HepG2 (cell line): ENCODE results near the gene R3HCC1L. TPM values are rescaled to one million over a fixed set of nuclear protein-coding genes. Genes with fewer than 3 reads are reported as not detected.
"Not testable (repeated sequence)": the region's sequence is repeated elsewhere in the genome, so short reads cannot be mapped to it uniquely, and the experiment has no call there.

Experiments
- ATAC-seq: fragments of 200-7000 bp; cut with Tn5 transposase; 3 replicates; pipeline ENCODE4 v1.9.1; 2020; ENCODE audit warnings: mild to moderate bottlenecking, moderate library complexity
- BruUV-seq: library from RNA; stranded (reverse); fragments of 400-500 nt; replicated peaks from 2 replicates; lab custom pipeline; 2021; lab: Mats Ljungman, UMichigan
- CTCF ChIA-PET: fragments of 300-600 bp; formaldehyde crosslinking; extraction: SDS; loops from one replicate; lab custom pipeline; 2021; ENCODE audit warnings: low total read pairs, inconsistent platforms, low intra/inter-chr PET ratio; lab: Yijun Ruan, JAX
- POLR2A ChIA-PET: fragments of 350-600 bp; sonication (Branson Sonifier 250); formaldehyde crosslinking; loops from one replicate; lab custom pipeline; 2020; ENCODE audit warnings: antibody characterized with exemption, inconsistent platforms; lab: Yijun Ruan, JAX
- DNase-seq: peaks from one replicate; pipeline ENCODE4 v3.0.0-alpha.2; 2015; ENCODE audit warnings: low spot score
- FAIRE-seq: peaks from 3 replicates; lab custom pipeline; 2011; peaks lifted over from hg19 to GRCh38; lab: Jason Lieb, UNC
- H2AFZ ChIP-seq: one replicate; pipeline ENCODE4 v1.6.1; 2011; ENCODE audit warnings: low read length, inconsistent platforms
- H3K27ac ChIP-seq: fragments of 300-600 bp; 3 replicates; pipeline ENCODE4 v1.8.0; 2011; ENCODE audit warnings: mixed run types, mild to moderate bottlenecking, mixed read lengths, low read length, inconsistent platforms; ENCODE audit not compliant: insufficient read depth; ENCODE audit errors: extremely low read length
- H3K27me3 ChIP-seq, 2 experiments: fragments of 200-600 bp in 1 of 2; 2 replicates in 1 of 2; 3 replicates in 1 of 2; pipeline versions ENCODE4 v1.6.0 to v1.8.0; 2011; ENCODE audit warnings: low read length in 2 of 2, mild to moderate bottlenecking in 2 of 2, moderate library complexity in 2 of 2, inconsistent platforms in 1 of 2; ENCODE audit not compliant: insufficient read depth in 2 of 2, control insufficient read depth in 1 of 2
- H3K36me3 ChIP-seq, 2 experiments: fragments of 200-600 bp in 1 of 2; replicated peaks in 1 of 2; 2 replicates in 1 of 2; 3 replicates in 1 of 2; pipeline versions ENCODE4 v1.5.1 to v1.8.0; 2011; ENCODE audit warnings: low read length in 2 of 2, inconsistent platforms in 1 of 2; ENCODE audit not compliant: insufficient read depth in 2 of 2, control insufficient read depth in 1 of 2
- H3K4me1 ChIP-seq: 2 replicates; pipeline ENCODE4 v1.5.1; 2012; ENCODE audit warnings: low read length, inconsistent platforms; ENCODE audit not compliant: insufficient read depth
- H3K4me2 ChIP-seq: 2 replicates; pipeline ENCODE4 v1.6.0; 2011; ENCODE audit warnings: low read depth, low read length, inconsistent platforms
- H3K4me3 ChIP-seq, 3 experiments: fragments of 200-600 bp in 1 of 3; sonication (generic), shearing (Covaris generic) in 1 of 3; replicated peaks in 1 of 3; 2 replicates each; pipeline ENCODE4 v1.5.1; 2011 to 2016; ENCODE audit warnings: low read length in 3 of 3, inconsistent platforms in 2 of 3, low read depth in 2 of 3, mild to moderate bottlenecking in 2 of 3, control low read depth in 1 of 3, mixed read lengths in 1 of 3; ENCODE audit not compliant: insufficient read depth in 1 of 3
- H3K79me2 ChIP-seq: one replicate; pipeline ENCODE4 v1.6.1; 2011; ENCODE audit warnings: low read length, inconsistent platforms; ENCODE audit not compliant: insufficient read depth
- H3K9ac ChIP-seq: 2 replicates; pipeline ENCODE4 v1.6.0; 2011; ENCODE audit warnings: mild to moderate bottlenecking, low read depth, low read length, inconsistent platforms; ENCODE audit not compliant: insufficient read depth
- H3K9me3 ChIP-seq: 2 replicates; pipeline ENCODE4 v1.5.1; 2012; ENCODE audit warnings: mild to moderate bottlenecking, low read length
- H4K20me1 ChIP-seq: 2 replicates; pipeline ENCODE4 v1.6.0; 2011; ENCODE audit warnings: inconsistent platforms, mild to moderate bottlenecking, low read length, moderate library complexity; ENCODE audit not compliant: insufficient read depth
- ADNP ChIP-seq: sonication (generic); formaldehyde crosslinking; IDR thresholded peaks from 2 replicates; pipeline ENCODE4 v1.4.0; 2020; ENCODE audit warnings: missing genetic modification reagents
- ISL2 ChIP-seq: sonication (generic); formaldehyde crosslinking; IDR thresholded peaks from 2 replicates; pipeline ENCODE4 v1.5.0; 2020; ENCODE audit warnings: missing genetic modification reagents
- MIER2 ChIP-seq: IDR thresholded peaks from 2 replicates; pipeline ENCODE4 v1.6.1; 2016; ENCODE audit warnings: missing biosample characterization, missing genetic modification reagents
- SP2 ChIP-seq: sonication (generic); formaldehyde crosslinking; IDR thresholded peaks from 2 replicates; pipeline ENCODE4 v1.5.1; 2020; ENCODE audit warnings: mild to moderate bottlenecking, missing genetic modification reagents
- ZBTB38 ChIP-seq: sonication (generic); formaldehyde crosslinking; IDR thresholded peaks from 2 replicates; pipeline ENCODE4 v1.5.1; 2020; ENCODE audit warnings: mild to moderate bottlenecking, missing genetic modification reagents
- ZC3H4 ChIP-seq: sonication (generic); formaldehyde crosslinking; IDR thresholded peaks from 2 replicates; pipeline ENCODE4 v1.4.0; 2020; ENCODE audit warnings: missing genetic modification reagents, borderline replicate concordance
- ZNF629 ChIP-seq: sonication (generic); formaldehyde crosslinking; conservative IDR thresholded peaks from 2 replicates; pipeline ENCODE4 v1.5.0; 2020; ENCODE audit warnings: missing genetic modification reagents
- ZNF652 ChIP-seq: IDR thresholded peaks from 2 replicates; pipeline ENCODE4 v1.6.1; 2016; ENCODE audit warnings: low read depth, borderline replicate concordance
- ZNF773 ChIP-seq: sonication (generic); formaldehyde crosslinking; IDR thresholded peaks from 2 replicates; pipeline ENCODE4 v1.4.0; 2020; ENCODE audit warnings: missing genetic modification reagents, borderline replicate concordance
- WGBS: methylation state at CpG from one replicate; pipeline ENCODE4 v1.1.6; 2017; ENCODE audit warnings: low lambda C conversion rate; 5-methylcytosine and 5-hydroxymethylcytosine counted together
- in situ Hi-C: cut with HindIII; loops from 2 replicates; pipeline ENCODE4 v1.10.0; 2017; ENCODE audit warnings: low pct_unique_long_range_greater_than_20kb; ENCODE audit not compliant: extremely low pct_ligation_motif_present
- intact Hi-C: fragments of 100-400 bp; cut with micrococcal nuclease; formaldehyde crosslinking; loops from one replicate; pipeline ENCODE4 v1.10.0; 2022; ENCODE audit not compliant: unreplicated experiment
- polyA plus RNA-seq, 8 experiments: library from polyadenylated mRNA; depleted of rRNA in 3 of 8; stranded (reverse) in 7 of 8; unstranded in 1 of 8; fragments of >200 nt; fragmentation: Illumina TruSeq in 4 of 8; extraction: Trizol in 4 of 8; gene quantifications; 2 replicates each; pipeline versions ENCODE4 v1.2.1 to v1.2.3, GENCODE V29; 2011 to 2016; ENCODE audit warnings: low read depth in 4 of 8, missing spikeins in 1 of 8, mixed read lengths in 1 of 8; ENCODE audit not compliant: insufficient read depth in 1 of 8
- total RNA-seq, 5 experiments: library from RNA; depleted of rRNA; stranded (reverse); fragments of >200 nt; fragmentation: Illumina TruSeq; extraction: Trizol; gene quantifications; 2 replicates each; pipeline ENCODE4 v1.2.3, GENCODE V29; 2016; ENCODE audit warnings: low read depth in 1 of 5
- TF ChIP-seq, protein P1 (sequence below): sonication (generic); formaldehyde crosslinking; IDR thresholded peaks from 2 replicates; pipeline ENCODE4 v1.5.0; 2020; ENCODE audit warnings: missing genetic modification reagents

The R3HCC1L gene
- total and polyA plus RNA-seq, 2 of the 13 experiments (the other 11 are each of a cell fraction or from before 2014, with no cell fraction given): 6.5 to 12.2 TPM

DNA sequence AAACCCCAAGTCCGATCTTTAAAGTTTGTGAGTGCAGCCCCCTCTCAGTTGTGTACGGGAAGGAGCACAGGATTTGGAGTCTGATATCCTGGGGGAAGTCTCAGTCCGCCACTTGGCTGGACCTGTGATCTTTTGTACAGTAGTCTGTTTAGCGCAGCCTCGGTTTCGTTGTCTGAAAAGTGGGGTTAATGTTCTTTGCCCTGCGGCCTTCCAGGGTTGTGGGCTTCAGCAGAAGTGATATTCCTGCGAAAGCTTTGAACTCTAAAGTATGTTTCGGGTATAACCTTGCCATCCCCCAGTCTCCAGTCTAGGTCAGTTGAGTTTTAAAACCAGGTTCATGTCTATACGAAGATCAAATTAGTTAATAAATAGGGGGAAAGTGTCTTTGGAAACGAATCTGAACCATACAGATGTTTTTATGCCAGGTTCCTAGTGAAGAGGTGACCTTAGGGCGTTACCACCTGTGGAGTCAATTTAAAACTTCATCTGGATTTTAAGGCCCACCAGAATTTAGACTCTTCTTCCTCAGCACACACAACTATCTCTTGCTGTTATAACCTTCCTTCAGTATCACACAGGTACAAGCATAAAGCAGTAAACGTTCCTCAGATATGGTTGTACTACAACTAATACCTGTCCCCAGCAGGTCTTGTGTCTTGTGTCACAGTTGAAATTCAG, 904 bp downstream of the R3HCC1L start (continued):
- TF ChIP-seq ZNF629 (CRISPR knock-in tag) (peak; percentile 97), SP2 (no peak), MIER2 (CRISPR knock-in tag) (no peak), ZNF773 (CRISPR knock-in tag) (no peak), ISL2 (CRISPR knock-in tag) (no peak; the same call in 1 of the 2 replicates), ZC3H4 (no peak), ADNP (peak; percentile 34; the same call in 1 of the 2 replicates), ZNF652 (CRISPR knock-in tag) (0 out of 2 replicates have a peak, but pooled peaks have one; percentile 11)
- TF ChIP-seq, protein P1, sequence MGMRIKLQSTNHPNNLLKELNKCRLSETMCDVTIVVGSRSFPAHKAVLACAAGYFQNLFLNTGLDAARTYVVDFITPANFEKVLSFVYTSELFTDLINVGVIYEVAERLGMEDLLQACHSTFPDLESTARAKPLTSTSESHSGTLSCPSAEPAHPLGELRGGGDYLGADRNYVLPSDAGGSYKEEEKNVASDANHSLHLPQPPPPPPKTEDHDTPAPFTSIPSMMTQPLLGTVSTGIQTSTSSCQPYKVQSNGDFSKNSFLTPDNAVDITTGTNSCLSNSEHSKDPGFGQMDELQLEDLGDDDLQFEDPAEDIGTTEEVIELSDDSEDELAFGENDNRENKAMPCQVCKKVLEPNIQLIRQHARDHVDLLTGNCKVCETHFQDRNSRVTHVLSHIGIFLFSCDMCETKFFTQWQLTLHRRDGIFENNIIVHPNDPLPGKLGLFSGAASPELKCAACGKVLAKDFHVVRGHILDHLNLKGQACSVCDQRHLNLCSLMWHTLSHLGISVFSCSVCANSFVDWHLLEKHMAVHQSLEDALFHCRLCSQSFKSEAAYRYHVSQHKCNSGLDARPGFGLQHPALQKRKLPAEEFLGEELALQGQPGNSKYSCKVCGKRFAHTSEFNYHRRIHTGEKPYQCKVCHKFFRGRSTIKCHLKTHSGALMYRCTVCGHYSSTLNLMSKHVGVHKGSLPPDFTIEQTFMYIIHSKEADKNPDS (CRISPR knock-in tag): no peak

DNA sequence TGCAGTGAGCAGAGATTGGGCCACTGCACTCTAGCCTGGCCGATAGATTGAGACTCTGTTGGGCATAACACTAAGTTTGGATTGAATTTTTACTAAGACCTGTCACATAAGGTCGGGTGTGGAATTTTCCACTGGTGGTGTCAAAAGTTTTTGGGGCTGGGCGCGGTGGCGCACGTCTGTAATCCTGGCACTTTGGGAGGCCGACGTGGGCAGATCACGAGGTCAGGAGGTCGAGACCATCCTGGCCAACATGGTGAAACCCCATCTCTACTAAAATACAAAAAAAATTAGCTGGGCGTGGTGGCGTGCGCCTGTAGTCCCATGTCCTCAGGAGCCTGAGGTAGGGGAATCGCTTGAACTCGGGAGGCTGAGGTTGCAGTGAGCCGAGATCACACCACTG, 2.3 kb downstream of the R3HCC1L start:
- H3K36me3 ChIP-seq, POLR2A ChIA-PET, H3K9me3 ChIP-seq, H3K4me2 ChIP-seq, CTCF ChIA-PET, FAIRE-seq, in situ Hi-C loops, intact Hi-C loops, H2AFZ ChIP-seq, DNase-seq, H3K9ac ChIP-seq, H3K27ac ChIP-seq, ATAC-seq, H3K4me3 ChIP-seq, H4K20me1 ChIP-seq, BruUV-seq, H3K27me3 ChIP-seq: not testable (repeated sequence)
- H3K79me2 ChIP-seq: peaks cover 65% of the 10 kb centered on the region
- over 99% methylated on average over 16 of the region's 16 CpGs for WGBS
- H3K4me1 ChIP-seq: peaks cover 61% of the 10 kb centered on the region
- TF ChIP-seq ZBTB38 (CRISPR knock-in tag): peak; percentile 31; the same call in 1 of the 2 replicates
